ENCODE results near the gene SORL1-AS1.
A peak's percentile ranks its signal among the peaks of the same experiment; 100 is the strongest.

The SORL1-AS1 gene

DNA sequence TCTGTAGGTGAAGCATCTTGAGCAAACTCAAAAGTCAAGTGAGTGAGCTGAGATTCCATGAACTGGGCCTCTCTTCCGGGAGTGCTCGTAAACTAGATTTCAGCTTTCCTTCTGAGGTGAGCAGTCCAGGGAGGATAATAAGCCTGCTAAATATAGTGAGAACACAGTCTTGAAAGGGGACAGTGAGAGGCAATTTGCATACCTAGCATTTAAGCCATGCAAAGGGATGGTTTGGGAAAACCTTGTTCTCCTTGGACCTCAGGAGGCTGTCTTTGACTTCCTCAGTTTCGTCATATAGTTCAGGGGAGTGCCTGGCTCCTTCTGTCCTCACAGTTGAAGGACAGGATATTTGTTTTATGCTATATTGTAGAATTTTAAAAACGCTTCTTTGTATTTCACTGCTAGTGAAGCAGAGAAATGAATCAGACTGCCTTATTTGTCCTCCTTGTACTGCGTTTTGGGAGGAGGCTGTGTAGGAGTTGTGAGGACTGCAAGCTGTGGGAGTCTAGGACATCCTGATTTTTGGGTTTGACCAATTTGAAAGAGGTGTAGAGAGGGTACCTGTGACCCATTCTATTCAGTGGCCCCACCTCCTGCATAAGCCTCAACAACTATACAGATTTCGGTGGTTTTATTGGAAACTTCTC is 11.0 kb upstream of the SORL1-AS1 start:
- Histone ChIP-seq H3K27ac (ENCODE audit: low read depth in 2 of 2, low read length in 2 of 2) (no peak overlapping the region), H3K36me3 (ENCODE audit: control insufficient read depth in 2 of 3, insufficient read depth in 3 of 3, low read length in 3 of 3) (no peaks in the 10 kb centered on the region), H3K4me3 (ENCODE audit: low read length in 3 of 3) (no peak overlapping the region), H3K9me3 (ENCODE audit: control insufficient read depth in 2 of 3, insufficient read depth in 1 of 3, low read length in 3 of 3) (no peaks in the 10 kb centered on the region), H3K27me3 (ENCODE audit: control insufficient read depth, insufficient read depth, low read length) (no peaks in the 10 kb centered on the region), H3K4me1 (ENCODE audit: control insufficient read depth in 2 of 3, insufficient read depth in 2 of 3, low read depth in 1 of 3, low read length in 3 of 3) (peaks cover 0 to 23% (median 14%) of the 10 kb centered on the region in 3 donors), H3K9ac (ENCODE audit: low read length in 3 of 3) (no peak overlapping the region)
- no peak for TF ChIP-seq CTCF (IDR thresholded peaks at IDR 0.05; ENCODE audit: borderline replicate concordance, extremely low read depth, insufficient read depth)
- intact Hi-C loops (cut with DNase I), result no loop called here
- no peak for DNase-seq
- FAIRE-seq, result no peak

DNA sequence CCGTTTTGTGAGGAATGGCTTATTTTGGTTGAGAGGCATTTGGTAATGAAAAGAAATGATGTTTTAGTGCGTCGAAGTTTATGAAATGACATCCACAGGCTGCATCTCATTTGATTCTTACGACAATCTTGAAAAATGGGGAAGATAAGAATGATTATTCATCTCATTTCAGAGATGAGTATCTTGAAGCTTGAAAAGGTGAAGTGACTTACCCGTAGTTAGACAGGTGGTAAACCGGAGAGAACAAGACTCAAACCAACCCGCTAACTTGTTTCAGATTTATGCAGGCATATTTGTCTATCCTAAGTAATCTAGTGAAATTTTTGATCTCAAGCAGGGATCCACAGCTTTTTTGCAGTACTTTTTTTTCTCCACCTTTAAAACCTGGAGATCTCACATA is 9.1 kb upstream of the SORL1-AS1 start:
- H3K36me3 ChIP-seq (ENCODE audit: control insufficient read depth in 2 of 3, insufficient read depth in 3 of 3, low read length in 3 of 3), result no peaks in the 10 kb centered on the region
- FAIRE-seq (no peak), DNase-seq (no peak)
- no peaks in the 10 kb centered on the region for H3K9me3 ChIP-seq (ENCODE audit: control insufficient read depth in 2 of 3, insufficient read depth in 1 of 3, low read length in 3 of 3)
- no peaks in the 10 kb centered on the region for H3K27me3 ChIP-seq (ENCODE audit: control insufficient read depth, insufficient read depth, low read length)
- no peak overlapping the region for H3K9ac ChIP-seq (ENCODE audit: low read length in 3 of 3)
- no peak for TF ChIP-seq CTCF (IDR thresholded peaks at IDR 0.05; ENCODE audit: borderline replicate concordance, extremely low read depth, insufficient read depth)
- intact Hi-C loops (cut with DNase I), result no loop called here
- peak overlapping the region; percentile 44 to 71 for H3K27ac ChIP-seq (ENCODE audit: low read depth in 2 of 2, low read length in 2 of 2)
- H3K4me1 ChIP-seq (ENCODE audit: control insufficient read depth in 2 of 3, insufficient read depth in 2 of 3, low read depth in 1 of 3, low read length in 3 of 3), result peaks cover 0 to 16% (median 14%) of the 10 kb centered on the region in 3 donors
- no peak overlapping the region for H3K4me3 ChIP-seq (ENCODE audit: low read length in 3 of 3)

DNA sequence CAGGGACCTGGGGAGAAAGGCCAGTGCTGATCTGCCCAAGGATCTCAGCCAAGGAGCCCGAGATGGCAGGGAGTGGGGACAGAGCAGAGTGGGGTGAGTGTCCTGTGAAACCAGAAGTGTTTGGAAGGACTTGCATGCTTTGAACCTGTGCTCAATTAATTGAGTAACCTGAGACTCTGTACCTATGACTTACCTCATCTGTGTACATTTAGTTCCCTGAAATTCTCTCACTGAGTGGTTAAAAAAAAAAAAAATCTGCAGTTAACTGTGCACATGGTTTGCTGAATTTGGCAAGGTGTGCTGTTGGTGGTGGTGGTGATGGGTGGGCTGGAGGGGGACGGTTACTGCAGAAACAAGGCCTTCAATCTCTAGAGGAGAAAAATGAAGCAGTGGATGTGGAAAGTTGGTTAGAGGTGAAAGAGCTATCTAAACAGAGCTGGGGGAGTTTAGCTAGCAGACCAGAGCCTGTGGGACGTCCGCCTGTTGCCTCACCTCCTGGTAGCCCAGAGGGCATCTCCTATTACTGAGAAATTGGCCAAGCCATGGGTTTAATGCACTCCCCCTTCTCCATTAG is 8.3 kb upstream of the SORL1-AS1 start:
- Histone ChIP-seq H3K9me3 (ENCODE audit: control insufficient read depth in 2 of 3, insufficient read depth in 1 of 3, low read length in 3 of 3) (no peaks in the 10 kb centered on the region), H3K36me3 (ENCODE audit: control insufficient read depth in 2 of 3, insufficient read depth in 3 of 3, low read length in 3 of 3) (no peaks in the 10 kb centered on the region), H3K27ac (ENCODE audit: low read depth in 2 of 2, low read length in 2 of 2) (peak overlapping the region; percentile 44 to 71), H3K27me3 (ENCODE audit: control insufficient read depth, insufficient read depth, low read length) (no peaks in the 10 kb centered on the region), H3K4me3 (ENCODE audit: low read length in 3 of 3) (no peak overlapping the region), H3K4me1 (ENCODE audit: control insufficient read depth in 2 of 3, insufficient read depth in 2 of 3, low read depth in 1 of 3, low read length in 3 of 3) (peaks cover 0 to 13% (median 13%) of the 10 kb centered on the region in 3 donors), H3K9ac (ENCODE audit: low read length in 3 of 3) (no peak overlapping the region)
- no peak for FAIRE-seq
- peak in 4 of 5 donors; percentile 73 to 90 (median 82) for DNase-seq
- no peak for TF ChIP-seq CTCF (IDR thresholded peaks at IDR 0.05; ENCODE audit: borderline replicate concordance, extremely low read depth, insufficient read depth)
- intact Hi-C loops (cut with DNase I), result no loop called here

All from kidney (tissue), 13 donors.